ENCODE results near the gene TAS2R8.
"Not testable (repeated sequence)": the region's sequence is repeated elsewhere in the genome, so short reads cannot be mapped to it uniquely, and the experiment has no call there.

Gene TAS2R8, protein sequence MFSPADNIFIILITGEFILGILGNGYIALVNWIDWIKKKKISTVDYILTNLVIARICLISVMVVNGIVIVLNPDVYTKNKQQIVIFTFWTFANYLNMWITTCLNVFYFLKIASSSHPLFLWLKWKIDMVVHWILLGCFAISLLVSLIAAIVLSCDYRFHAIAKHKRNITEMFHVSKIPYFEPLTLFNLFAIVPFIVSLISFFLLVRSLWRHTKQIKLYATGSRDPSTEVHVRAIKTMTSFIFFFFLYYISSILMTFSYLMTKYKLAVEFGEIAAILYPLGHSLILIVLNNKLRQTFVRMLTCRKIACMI

GRCh38 chr12:10807186-10807585 lies at the start of gene TAS2R8:
Gene TAS2R8 (minus strand): TSS chr12:10807286. CDS start chr12:10806980, 306 bp downstream.
- DNase-seq = no peak

DNA sequence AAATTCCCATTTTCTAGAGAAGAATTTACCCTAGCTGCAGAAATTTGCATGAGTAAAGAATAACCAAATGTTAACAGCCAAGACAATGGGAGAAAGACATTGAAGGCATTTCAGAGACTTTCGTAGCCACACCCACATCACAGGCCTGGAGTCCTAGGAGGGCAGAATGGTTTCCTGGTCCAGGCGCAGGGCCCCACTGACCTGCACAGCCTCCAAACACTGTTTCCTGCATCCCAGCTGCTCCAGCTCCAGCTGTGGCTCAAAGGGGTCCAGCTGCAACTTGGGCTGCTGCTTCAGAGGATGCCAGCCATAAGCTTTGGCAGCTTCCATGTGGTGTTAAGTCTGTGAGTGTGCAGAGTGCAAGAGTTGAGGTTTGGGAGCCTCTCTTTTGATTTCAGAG lies 48.7 kb upstream of the TAS2R8 start:
- no peak for DNase-seq

- DNase-seq = no peak
Measured at GRCh38 chr12:10853776-10854175, 46.7 kb upstream of the TAS2R8 start.

- no peak for DNase-seq
Measured at GRCh38 chr12:10851243-10851858, 44.3 kb upstream of the TAS2R8 start.

DNA sequence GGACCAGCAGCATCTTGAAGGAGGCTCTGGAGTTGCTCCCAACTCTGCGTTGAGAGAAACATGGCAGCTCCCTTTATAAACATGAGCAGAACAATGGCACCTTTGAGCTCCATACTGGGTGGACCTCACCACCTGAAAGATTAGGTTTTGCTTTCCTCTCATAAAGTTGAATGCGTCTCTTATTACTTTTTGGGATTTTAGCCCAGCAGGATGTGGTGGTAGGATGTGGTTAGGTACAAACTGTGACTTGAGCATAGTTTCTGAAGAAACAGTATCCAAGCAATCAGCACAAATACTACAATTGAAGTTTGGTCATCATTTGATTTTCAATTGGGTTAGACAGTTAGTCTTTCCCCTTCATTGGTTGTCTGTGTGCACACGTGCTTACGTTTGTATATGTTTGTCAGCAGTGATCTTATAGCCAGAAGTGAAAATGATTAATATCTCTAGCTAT lies 42.4 kb upstream of the TAS2R8 start, which contains the start of gene PRR4:
Gene PRR4 (minus strand): TSS at position 51 of the 454 bp plus-strand sequence. CDS start 38 bp downstream, at position 13.
- DNase-seq = no peak

DNA sequence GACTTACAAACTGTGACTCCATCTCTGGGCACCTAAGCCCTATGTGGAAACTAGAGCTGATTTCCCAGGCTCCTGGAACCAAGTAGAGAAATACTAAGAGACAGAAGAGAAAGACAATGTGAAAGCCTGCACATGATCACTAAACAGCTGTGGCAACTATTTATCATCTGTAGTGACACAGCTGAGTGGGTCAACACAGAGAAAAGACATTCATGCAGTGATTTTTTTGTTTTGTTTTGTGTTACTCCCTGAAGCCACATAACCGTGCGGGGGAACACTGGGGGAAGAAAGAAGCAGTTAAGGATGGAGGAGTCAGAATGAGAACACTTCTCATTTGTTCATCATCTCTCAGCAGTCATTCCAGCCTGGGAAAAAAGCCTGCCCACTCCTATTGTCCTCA lies 40.7 kb upstream of the TAS2R8 start:
- DNase-seq = no peak

GRCh38 chr12:10842862-10843261 lies 35.8 kb upstream of the TAS2R8 start:
- no peak for DNase-seq

- DNase-seq = no peak
Measured at GRCh38 chr12:10838461-10838860, 31.4 kb upstream of the TAS2R8 start.

DNA sequence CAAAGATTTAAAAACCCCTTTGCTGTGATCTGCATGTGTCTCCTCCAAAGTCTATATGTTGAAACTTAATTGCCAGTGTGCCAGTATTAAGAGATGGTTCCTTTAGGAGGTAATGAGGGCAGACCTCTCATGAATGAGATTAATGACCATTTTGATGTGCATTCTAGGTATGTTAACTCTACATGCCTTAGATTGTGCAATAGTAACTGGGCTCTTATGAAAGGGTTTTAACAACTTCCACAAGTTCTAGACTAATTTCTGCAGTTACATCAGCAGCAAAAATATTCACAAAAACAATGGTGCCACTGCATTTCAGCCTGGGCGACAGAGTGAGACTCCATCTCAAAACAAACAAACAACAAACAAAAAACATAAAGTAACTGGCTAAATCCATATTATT lies 22.9 kb upstream of the TAS2R8 start:
- DNase-seq = no peak

DNA sequence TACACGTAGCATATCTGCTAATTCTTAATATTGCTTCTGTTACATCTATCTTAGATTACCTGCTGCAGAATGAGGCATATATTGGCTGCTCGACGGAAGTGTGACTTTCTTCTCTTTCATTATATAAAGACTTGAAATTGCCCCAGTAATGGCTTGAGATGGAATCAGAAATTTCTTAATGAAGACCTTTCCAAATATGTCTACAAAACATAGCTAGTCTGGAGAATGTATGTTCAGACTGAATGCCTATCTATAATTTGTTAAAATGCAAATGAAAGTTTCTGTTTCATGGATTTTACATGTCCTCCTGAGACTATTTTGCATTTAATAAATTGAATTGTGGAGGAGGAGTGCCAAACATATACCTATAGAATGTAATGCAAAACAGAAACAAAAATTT lies 19.2 kb upstream of the TAS2R8 start, which contains the start of gene TAS2R10:
Gene TAS2R10 (minus strand): TSS at position 101 of the 400 bp plus-strand sequence. CDS start 89 bp downstream, at position 12.
- DNase-seq = no peak

- DNase-seq = no peak
Measured at GRCh38 chr12:10824957-10825356, 17.9 kb upstream of the TAS2R8 start.

- DNase-seq = no peak
Measured at GRCh38 chr12:10811883-10812536, 4.9 kb upstream of the TAS2R8 start.

DNA sequence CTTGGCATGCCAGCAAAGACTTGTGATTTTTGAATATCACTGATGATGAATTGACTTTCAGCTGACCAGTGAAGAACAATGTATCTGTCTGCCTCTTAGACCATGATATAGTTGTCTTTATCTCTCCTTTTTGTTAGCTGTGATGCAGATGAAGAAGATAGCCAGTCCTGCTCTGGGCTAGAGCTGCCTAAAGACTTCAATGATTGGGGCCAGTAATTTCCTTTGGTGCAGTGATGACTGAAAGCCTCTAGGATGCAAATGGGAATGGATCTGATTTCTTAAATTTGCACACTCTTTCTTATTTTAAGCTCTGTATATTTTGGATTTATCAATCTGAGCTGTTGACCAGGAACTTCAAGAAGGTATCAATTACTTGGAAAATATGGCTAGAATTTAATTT lies 3.0 kb upstream of the TAS2R8 start, which contains the start of gene TAS2R9:
Gene TAS2R9 (minus strand): TSS at position 101 of the 400 bp plus-strand sequence. CDS start 93 bp downstream, at position 8.
- no peak for DNase-seq

DNA sequence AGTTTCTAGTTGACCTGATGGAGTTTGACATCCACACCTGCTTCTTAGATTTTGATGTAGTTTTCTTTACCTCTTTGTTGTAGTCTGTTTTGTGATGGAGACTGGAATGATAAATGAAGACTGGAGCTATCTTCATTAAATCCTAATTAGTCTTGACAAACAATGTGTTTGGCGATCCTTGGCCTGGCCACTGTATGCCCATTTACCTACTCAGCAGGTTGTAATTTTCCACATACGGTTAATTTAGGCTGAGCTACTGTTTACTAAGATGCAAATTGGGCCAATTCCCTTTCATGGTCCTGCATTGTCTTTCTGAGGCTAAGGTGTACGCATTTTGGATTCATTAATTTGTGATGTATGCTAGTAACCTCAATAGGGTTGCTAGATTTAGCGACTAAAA lies 4.5 kb downstream of the TAS2R8 start, which contains the start of gene TAS2R7:
Gene TAS2R7 (minus strand): TSS at position 41 of the 400 bp plus-strand sequence. CDS start 57 bp downstream, outside the sequence.
- no peak for DNase-seq

DNA sequence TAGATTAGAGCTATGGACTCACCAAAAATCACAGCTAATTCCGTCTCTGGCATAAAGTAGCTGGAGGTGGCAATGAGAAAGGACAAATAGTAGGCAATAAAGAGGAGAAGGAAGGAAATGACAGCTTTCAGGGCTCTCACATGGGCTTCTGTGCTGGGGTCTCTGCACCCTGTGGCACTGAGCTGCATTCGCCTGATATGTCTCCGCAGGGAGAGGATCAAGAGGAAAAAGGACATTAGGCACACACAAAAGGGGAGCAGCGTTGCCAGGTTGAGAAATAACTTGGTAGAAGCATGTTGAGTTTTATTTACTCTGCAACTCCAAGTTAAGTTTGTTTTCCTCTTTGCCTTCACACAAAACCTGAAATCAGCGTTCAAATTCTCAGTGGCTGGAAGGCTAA lies 5.3 kb downstream of the TAS2R8 start:
- no peak for DNase-seq

DNA sequence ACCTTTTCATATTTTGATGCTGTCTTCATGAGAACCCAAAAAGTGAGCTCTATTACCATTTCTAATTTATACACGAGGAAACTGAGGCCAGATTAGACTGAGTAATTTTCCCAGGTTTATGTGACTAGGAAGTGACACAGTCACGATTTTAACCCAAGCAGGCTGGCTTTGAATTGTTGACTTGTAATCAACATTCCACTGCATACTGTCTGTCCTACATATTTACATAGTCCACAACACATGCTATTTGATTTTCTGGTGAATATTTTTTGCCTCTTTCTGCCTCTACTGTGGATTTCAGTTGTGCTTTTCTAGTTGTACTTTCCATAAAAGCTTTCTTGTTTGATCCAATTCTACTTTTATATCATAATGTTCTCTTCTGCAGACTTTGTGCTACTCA lies 12.9 kb downstream of the TAS2R8 start:
- no peak for DNase-seq

- not testable (repeated sequence) for DNase-seq
Measured at GRCh38 chr12:10791769-10792168, 15.3 kb downstream of the TAS2R8 start.

DNA sequence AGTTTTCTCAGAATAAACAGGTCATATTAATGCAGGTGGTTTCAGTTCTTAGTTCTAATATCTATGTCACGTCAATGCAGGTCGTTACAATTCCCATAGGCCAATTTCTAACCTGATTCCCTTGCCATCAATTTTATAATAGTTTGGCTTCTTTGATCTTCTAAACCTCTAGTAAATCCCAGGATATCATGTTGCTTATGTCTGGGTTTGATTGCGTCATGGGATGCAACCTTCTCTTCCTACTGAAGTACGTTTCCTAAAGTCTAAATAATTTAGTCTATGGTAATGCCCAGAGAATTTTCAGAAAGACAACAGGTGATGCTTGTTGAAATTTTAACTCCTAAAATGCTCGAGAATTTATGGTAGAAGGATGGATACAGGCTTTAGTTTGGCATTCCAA lies 23.8 kb downstream of the TAS2R8 start:
- DNase-seq = no peak

GRCh38 chr12:10779103-10779502 lies 28.0 kb downstream of the TAS2R8 start:
- DNase-seq = no peak

DNA sequence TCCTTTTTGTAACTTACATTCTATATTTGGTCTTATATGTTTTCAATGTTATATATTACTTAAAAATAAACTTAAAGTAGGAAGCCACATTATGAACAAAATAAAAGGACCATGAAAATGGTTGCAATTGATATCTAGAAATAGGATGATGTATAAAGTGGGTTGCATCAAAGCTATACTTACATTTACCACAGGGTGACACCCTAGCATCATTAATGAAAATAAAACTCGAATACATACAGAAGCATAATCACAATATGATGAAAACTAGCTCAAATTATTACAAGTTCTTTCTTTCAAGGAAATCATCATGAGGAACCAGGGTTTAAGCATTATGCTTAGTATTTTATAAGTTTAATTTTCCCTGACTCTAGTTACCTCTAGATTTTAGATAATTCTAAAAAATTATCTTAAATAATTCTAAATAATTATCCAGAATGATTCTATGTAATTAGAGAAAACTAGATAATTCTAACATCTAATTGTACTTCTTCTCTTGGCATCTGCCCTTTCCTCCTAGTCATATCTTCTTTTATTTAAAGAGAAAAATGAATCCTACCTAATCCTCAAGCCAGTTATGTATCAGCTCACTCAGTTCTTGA lies 35.9 kb downstream of the TAS2R8 start:
- DNase-seq = peak; percentile 11 to 24

- DNase-seq = no peak
Measured at GRCh38 chr12:10759657-10760056, 47.4 kb downstream of the TAS2R8 start.

DNA sequence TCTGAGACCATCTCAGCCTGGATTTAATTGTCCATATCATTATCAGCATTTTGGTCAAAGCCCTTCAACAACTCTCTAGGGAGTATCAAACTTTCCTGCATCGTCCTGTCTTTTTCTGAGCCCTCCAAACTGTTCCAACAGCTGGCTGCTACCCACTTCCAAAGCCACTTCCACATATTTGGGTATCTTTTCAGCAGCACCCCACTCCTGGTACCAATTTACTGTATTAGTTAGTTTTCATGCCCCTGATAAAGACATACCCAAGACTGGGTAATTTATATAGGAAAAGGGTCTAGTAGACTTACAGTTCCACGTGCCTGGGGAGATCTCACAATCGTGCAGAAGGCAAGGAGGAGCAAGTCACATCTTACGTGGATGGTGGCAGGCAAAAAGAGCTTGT lies 50.9 kb downstream of the TAS2R8 start:
- no peak for DNase-seq

Measured in NCI-H1930 (cell line).